H1 (cell line): Measurements from ENCODE around the gene ATP11A. TPM values are rescaled to one million over a fixed set of nuclear protein-coding genes. Genes with fewer than 3 reads are reported as not detected.

Experiments used
- ATF2 ChIP-seq: IDR thresholded peaks from 2 replicates; pipeline ENCODE4 v1.6.1; 2012; ENCODE audit warnings: low read length, inconsistent platforms
- BRCA1 ChIP-seq: IDR thresholded peaks from 2 replicates; pipeline ENCODE4 v1.6.1; 2012; ENCODE audit warnings: low read depth, low read length, improper control_type of control experiment
- CEBPB ChIP-seq: IDR thresholded peaks from 2 replicates; pipeline ENCODE4 v1.6.1; 2012; ENCODE audit warnings: low read depth, low read length
- CREB1 ChIP-seq: IDR thresholded peaks from 2 replicates; pipeline ENCODE4 v1.6.1; 2012; ENCODE audit warnings: inconsistent platforms
- HDAC2 ChIP-seq, 2 experiments: fragments of 300-600 bp in 1 of 2; sonication (generic) in 1 of 2; IDR thresholded peaks; 2 replicates each; pipeline ENCODE4 v1.6.1; 2011 to 2012; ENCODE audit warnings: low read depth in 2 of 2, low read length in 2 of 2, mild to moderate bottlenecking in 2 of 2, moderate library complexity in 2 of 2, borderline replicate concordance in 1 of 2, inconsistent platforms in 1 of 2
- NRF1 ChIP-seq: IDR thresholded peaks from 2 replicates; pipeline ENCODE4 v1.6.1; 2011; ENCODE audit warnings: mild to moderate bottlenecking, low read depth, low read length, improper control_type of control experiment
- POLR2AphosphoS5 ChIP-seq: IDR thresholded peaks from 2 replicates; pipeline ENCODE4 v1.6.1; 2011; ENCODE audit warnings: low read depth, low read length
- RNF2 ChIP-seq: fragments of 200-900, 300-1000 bp; sonication (generic); IDR thresholded peaks from 2 replicates; pipeline ENCODE4 v1.7.1; 2016; ENCODE audit warnings: borderline replicate concordance, low read depth, mild to moderate bottlenecking, antibody characterized with exemption, low read length; ENCODE audit not compliant: poor library complexity, severe bottlenecking; ENCODE audit errors: missing control alignments
- USF2 ChIP-seq: IDR thresholded peaks from 2 replicates; pipeline ENCODE4 v1.6.1; 2011; ENCODE audit warnings: low read length, improper control_type of control experiment
- YY1 ChIP-seq: IDR thresholded peaks from 2 replicates; pipeline ENCODE4 v1.6.1; 2011; ENCODE audit warnings: low read depth, mild to moderate bottlenecking, low read length
- polyA plus RNA-seq, 7 experiments: library from polyadenylated mRNA; depleted of rRNA in 3 of 7; stranded (reverse) in 5 of 7; unstranded in 2 of 7; fragments of >200 nt in 5 of 7; fragments of 200-250 nt in 2 of 7; gene quantifications; 1 replicate in 5 of 7; 2 replicates in 1 of 7; 4 replicates in 1 of 7; pipeline versions ENCODE4 v1.2.1 to v1.2.3, GENCODE V29; 2011 to 2013; ENCODE audit warnings: missing spikeins in 2 of 7, mixed read lengths in 2 of 7
- total RNA-seq: library from RNA; stranded (reverse); fragmentation: NEBNext Ultra II Directional; extraction: Animal tissue kit (Norgen Biotek cat#: 25700); gene quantifications from 2 replicates; pipeline ENCODE4 v1.2.1, GENCODE V29; 2021

The ATP11A gene
- total and polyA plus RNA-seq, 2 of the 8 experiments (the other 6 are each of a cell fraction or from before 2014, with no cell fraction given): 28.8 to 72.9 TPM

- TF ChIP-seq YY1 (no peak), CREB1 (no peak), CEBPB (no peak), HDAC2 (IDR thresholded peaks at IDR 0.05; ENCODE audit: borderline replicate concordance in 1 of 2, low read depth in 2 of 2, low read length in 2 of 2) (no peak), USF2 (no peak), BRCA1 (no peak), NRF1 (no peak), RNF2 (no peak), POLR2AphosphoS5 (no peak), ATF2 (no peak)
Measured at GRCh38 chr13:112837371-112838037, 147.7 kb downstream of the ATP11A start (continued).
